ENCODE data around the gene KCNK4. TPM values are rescaled to one million over a fixed set of nuclear protein-coding genes. Genes with fewer than 3 reads are reported as not detected.

KCNK4 gene
- polyA plus RNA-seq, 2 of the 4 experiments (the other 2 are of a cell fraction): 0.12 TPM; not detected in 1

GRCh38 chr11:64305075-64305690 lies 14.1 kb downstream of the KCNK4 start, which contains the start of gene ESRRA:
TSS of gene ESRRA (plus strand) at chr11:64305524. CDS start at chr11:64307180, 1,656 bp downstream.
- Histone ChIP-seq H3K4me2 (peak within 1 kb of the TSS; percentile 99), H3K4me1 (peaks cover 20% of the 10 kb centered on the region), H3K27ac (peak within 1 kb of the TSS; percentile 85 to 94), H3K4me3 (peak within 1 kb of the TSS; percentile 73), H3K9me3 (no peaks in the 10 kb centered on the region)
- POLR2A ChIA-PET: interaction anchor here (0.7 to 2.8 kb wide), 13 partner anchors 13 to 120 kb away, joined by 3 to 34 read pairs (median 4); partner anchors contain the start of genes BAD, GPR137, NUDT22 and PPP1R14B
- DNase-seq (ENCODE audit: low read depth in 1 of 2, low spot score in 1 of 2) (peak; percentile 94 to 99), FAIRE-seq (no peak), ATAC-seq (peak; percentile 68 to 74)
- under 1% methylated on average over 14 of the region's 81 CpGs for WGBS (ENCODE audit: missing lambda C conversion rate)
- CTCF ChIA-PET: interaction anchor here (0.7 to 20.7 kb wide), 20 partner anchors 10 to 468 kb away, joined by 3 to 996 read pairs (median 8); partner anchors contain the start of genes BAD, CCDC88B, DNAJC4 and FERMT3
- TF ChIP-seq EHF (CRISPR knock-in tag; IDR thresholded peaks at IDR 0.05) (no peak), HEYL (CRISPR knock-in tag; IDR thresholded peaks at IDR 0.05) (no peak), RFX5 (IDR thresholded peaks at IDR 0.05) (no peak), ZNF302 (CRISPR knock-in tag; IDR thresholded peaks at IDR 0.05) (no peak), KDM1A (IDR thresholded peaks at IDR 0.05; ENCODE audit: low read depth) (no peak), RAD21 (conservative IDR thresholded peaks at IDR 0.05 in 1 of 2, IDR thresholded peaks at IDR 0.05 in 1 of 2) (no peak), MAFK (IDR thresholded peaks at IDR 0.05; ENCODE audit: partially characterized antibody) (no peak), SREBF2 (IDR thresholded peaks at IDR 0.05) (no peak), JUNB (IDR thresholded peaks at IDR 0.05) (no peak), RNF2 (IDR thresholded peaks at IDR 0.05; ENCODE audit: borderline replicate concordance, low read depth) (no peak), HDAC2 (IDR thresholded peaks at IDR 0.05) (no peak), FOSL2 (IDR thresholded peaks at IDR 0.05) (no peak), FOSL2 (CRISPR knock-in tag; IDR thresholded peaks at IDR 0.05) (no peak), USF2 (IDR thresholded peaks at IDR 0.05) (no peak), EHMT2 (IDR thresholded peaks at IDR 0.05; ENCODE audit: low read depth) (no peak), CEBPB (IDR thresholded peaks at IDR 0.05) (peak in 1 of 2 experiments; percentile 77; a peak in 2 of 4 replicates), MYC (IDR thresholded peaks at IDR 0.05; ENCODE audit: borderline replicate concordance, low read length) (peak; percentile 46), HOXA7 (CRISPR knock-in tag; IDR thresholded peaks at IDR 0.05) (no peak), ZSCAN20 (CRISPR knock-in tag; IDR thresholded peaks at IDR 0.05) (no peak), POLR2AphosphoS2 (conservative IDR thresholded peaks at IDR 0.05; ENCODE audit: low read length) (no peak), CBX8 (IDR thresholded peaks at IDR 0.05) (no peak), CHD2 (IDR thresholded peaks at IDR 0.05; ENCODE audit: low read length, partially characterized antibody) (no peak), HOXB5 (CRISPR knock-in tag; IDR thresholded peaks at IDR 0.05) (no peak), POLR2A (IDR thresholded peaks at IDR 0.05; ENCODE audit: low read length) (peak; percentile 20; the same call in 1 of the 2 replicates), PHF8 (IDR thresholded peaks at IDR 0.05; ENCODE audit: borderline replicate concordance, low read depth) (no peak), CBX2 (IDR thresholded peaks at IDR 0.05; ENCODE audit: borderline replicate concordance, low read depth) (no peak)
- TF ChIP-seq, protein P1, sequence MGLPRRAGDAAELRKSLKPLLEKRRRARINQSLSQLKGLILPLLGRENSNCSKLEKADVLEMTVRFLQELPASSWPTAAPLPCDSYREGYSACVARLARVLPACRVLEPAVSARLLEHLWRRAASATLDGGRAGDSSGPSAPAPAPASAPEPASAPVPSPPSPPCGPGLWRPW (IDR thresholded peaks at IDR 0.05): no peak
- TF ChIP-seq, protein P2, sequence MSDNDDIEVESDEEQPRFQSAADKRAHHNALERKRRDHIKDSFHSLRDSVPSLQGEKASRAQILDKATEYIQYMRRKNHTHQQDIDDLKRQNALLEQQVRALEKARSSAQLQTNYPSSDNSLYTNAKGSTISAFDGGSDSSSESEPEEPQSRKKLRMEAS (IDR thresholded peaks at IDR 0.05): no peak; the same call in 1 of the 2 replicates
- TF ChIP-seq, protein P3, sequence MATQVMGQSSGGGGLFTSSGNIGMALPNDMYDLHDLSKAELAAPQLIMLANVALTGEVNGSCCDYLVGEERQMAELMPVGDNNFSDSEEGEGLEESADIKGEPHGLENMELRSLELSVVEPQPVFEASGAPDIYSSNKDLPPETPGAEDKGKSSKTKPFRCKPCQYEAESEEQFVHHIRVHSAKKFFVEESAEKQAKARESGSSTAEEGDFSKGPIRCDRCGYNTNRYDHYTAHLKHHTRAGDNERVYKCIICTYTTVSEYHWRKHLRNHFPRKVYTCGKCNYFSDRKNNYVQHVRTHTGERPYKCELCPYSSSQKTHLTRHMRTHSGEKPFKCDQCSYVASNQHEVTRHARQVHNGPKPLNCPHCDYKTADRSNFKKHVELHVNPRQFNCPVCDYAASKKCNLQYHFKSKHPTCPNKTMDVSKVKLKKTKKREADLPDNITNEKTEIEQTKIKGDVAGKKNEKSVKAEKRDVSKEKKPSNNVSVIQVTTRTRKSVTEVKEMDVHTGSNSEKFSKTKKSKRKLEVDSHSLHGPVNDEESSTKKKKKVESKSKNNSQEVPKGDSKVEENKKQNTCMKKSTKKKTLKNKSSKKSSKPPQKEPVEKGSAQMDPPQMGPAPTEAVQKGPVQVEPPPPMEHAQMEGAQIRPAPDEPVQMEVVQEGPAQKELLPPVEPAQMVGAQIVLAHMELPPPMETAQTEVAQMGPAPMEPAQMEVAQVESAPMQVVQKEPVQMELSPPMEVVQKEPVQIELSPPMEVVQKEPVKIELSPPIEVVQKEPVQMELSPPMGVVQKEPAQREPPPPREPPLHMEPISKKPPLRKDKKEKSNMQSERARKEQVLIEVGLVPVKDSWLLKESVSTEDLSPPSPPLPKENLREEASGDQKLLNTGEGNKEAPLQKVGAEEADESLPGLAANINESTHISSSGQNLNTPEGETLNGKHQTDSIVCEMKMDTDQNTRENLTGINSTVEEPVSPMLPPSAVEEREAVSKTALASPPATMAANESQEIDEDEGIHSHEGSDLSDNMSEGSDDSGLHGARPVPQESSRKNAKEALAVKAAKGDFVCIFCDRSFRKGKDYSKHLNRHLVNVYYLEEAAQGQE (IDR thresholded peaks at IDR 0.05): no peak
- TF ChIP-seq, protein P4, sequence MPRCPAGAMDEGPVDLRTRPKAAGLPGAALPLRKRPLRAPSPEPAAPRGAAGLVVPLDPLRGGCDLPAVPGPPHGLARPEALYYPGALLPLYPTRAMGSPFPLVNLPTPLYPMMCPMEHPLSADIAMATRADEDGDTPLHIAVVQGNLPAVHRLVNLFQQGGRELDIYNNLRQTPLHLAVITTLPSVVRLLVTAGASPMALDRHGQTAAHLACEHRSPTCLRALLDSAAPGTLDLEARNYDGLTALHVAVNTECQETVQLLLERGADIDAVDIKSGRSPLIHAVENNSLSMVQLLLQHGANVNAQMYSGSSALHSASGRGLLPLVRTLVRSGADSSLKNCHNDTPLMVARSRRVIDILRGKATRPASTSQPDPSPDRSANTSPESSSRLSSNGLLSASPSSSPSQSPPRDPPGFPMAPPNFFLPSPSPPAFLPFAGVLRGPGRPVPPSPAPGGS (IDR thresholded peaks at IDR 0.05): no peak
- TF ChIP-seq, protein P5, sequence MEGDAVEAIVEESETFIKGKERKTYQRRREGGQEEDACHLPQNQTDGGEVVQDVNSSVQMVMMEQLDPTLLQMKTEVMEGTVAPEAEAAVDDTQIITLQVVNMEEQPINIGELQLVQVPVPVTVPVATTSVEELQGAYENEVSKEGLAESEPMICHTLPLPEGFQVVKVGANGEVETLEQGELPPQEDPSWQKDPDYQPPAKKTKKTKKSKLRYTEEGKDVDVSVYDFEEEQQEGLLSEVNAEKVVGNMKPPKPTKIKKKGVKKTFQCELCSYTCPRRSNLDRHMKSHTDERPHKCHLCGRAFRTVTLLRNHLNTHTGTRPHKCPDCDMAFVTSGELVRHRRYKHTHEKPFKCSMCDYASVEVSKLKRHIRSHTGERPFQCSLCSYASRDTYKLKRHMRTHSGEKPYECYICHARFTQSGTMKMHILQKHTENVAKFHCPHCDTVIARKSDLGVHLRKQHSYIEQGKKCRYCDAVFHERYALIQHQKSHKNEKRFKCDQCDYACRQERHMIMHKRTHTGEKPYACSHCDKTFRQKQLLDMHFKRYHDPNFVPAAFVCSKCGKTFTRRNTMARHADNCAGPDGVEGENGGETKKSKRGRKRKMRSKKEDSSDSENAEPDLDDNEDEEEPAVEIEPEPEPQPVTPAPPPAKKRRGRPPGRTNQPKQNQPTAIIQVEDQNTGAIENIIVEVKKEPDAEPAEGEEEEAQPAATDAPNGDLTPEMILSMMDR (IDR thresholded peaks at IDR 0.05): no peak
- TF ChIP-seq, protein P6, sequence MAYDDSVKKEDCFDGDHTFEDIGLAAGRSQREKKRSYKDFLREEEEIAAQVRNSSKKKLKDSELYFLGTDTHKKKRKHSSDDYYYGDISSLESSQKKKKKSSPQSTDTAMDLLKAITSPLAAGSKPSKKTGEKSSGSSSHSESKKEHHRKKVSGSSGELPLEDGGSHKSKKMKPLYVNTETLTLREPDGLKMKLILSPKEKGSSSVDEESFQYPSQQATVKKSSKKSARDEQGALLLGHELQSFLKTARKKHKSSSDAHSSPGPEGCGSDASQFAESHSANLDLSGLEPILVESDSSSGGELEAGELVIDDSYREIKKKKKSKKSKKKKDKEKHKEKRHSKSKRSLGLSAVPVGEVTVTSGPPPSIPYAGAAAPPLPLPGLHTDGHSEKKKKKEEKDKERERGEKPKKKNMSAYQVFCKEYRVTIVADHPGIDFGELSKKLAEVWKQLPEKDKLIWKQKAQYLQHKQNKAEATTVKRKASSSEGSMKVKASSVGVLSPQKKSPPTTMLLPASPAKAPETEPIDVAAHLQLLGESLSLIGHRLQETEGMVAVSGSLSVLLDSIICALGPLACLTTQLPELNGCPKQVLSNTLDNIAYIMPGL (CRISPR knock-in tag; IDR thresholded peaks at IDR 0.05; ENCODE audit: borderline replicate concordance): no peak

All from A549 (cell line).